ENCODE results near the gene CSTPP1.

The CSTPP1 gene

DNA sequence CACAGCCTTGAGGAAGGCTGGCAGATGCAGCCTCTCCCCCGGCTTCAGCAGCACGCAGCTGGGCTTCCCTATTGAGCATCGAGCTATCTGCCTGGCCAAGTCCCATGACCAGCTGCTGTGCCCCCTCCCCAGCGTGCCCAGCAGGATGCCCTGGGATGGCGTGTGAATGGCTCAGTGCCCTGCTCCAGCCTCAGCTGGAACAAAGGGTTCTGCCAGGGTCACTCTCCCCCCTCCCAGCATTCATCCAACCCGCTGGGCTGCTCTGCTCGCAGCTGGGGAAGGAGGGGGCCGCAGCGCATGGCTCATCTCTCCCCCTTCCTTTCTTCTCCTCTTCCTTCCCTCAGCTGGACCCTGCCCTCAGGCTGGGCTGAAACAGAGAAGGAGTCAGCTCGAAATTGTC, 32.7 kb upstream of the CSTPP1 start:
- Histone ChIP-seq H3K9me3 (ENCODE audit: insufficient read depth, low read depth, low read length) (peaks cover 3% of the 10 kb centered on the region), H2AK5ac (ENCODE audit: low read length) (no peak overlapping the region), H2AFZ (ENCODE audit: insufficient read depth, low read length, poor library complexity) (no peak overlapping the region), H3K79me2 (ENCODE audit: control insufficient read depth, insufficient read depth, low read length, poor library complexity) (no peaks in the 10 kb centered on the region), H3K4me2 (ENCODE audit: low read length) (no peak overlapping the region), H3K4me3 (ENCODE audit: low read depth, low read length) (no peak overlapping the region), H4K12ac (ENCODE audit: low read depth, low read length) (no peak overlapping the region), H3K27ac (ENCODE audit: low read depth, low read length) (no peak overlapping the region), H4K91ac (ENCODE audit: low read depth, low read length) (no peak overlapping the region), H3K23ac (ENCODE audit: low read length) (no peak overlapping the region), H3K9ac (ENCODE audit: low read length) (no peak overlapping the region), H3K4ac (ENCODE audit: low read depth, low read length) (no peak overlapping the region), H2BK5ac (ENCODE audit: low read depth, low read length, poor library complexity) (no peak overlapping the region), H2BK120ac (ENCODE audit: insufficient read depth, low read length, poor library complexity) (no peak overlapping the region), H4K8ac (ENCODE audit: low read depth, low read length) (no peak overlapping the region), H3K18ac (ENCODE audit: low read length) (no peak overlapping the region), H3K14ac (ENCODE audit: low read length) (no peak overlapping the region), H3K79me1 (ENCODE audit: low read length) (peaks cover 2% of the 10 kb centered on the region), H3K4me1 (ENCODE audit: control insufficient read depth in 1 of 2, insufficient read depth in 2 of 2, low read length in 2 of 2) (peaks cover 12 to 18% of the 10 kb centered on the region in 2 experiments), H3K36me3 (ENCODE audit: control insufficient read depth in 1 of 2, insufficient read depth in 2 of 2, low read length in 2 of 2) (peaks cover 0 to 3% of the 10 kb centered on the region in 2 experiments), H2BK12ac (ENCODE audit: low read length) (no peak overlapping the region), H3K27me3 (ENCODE audit: insufficient read depth, low read length) (no peaks in the 10 kb centered on the region)
- no peak for DNase-seq
- WGBS (ENCODE audit: extremely low coverage, insufficient coverage, insufficient read length): no CpG with 5 or more reads among the region's 10 CpGs

DNA sequence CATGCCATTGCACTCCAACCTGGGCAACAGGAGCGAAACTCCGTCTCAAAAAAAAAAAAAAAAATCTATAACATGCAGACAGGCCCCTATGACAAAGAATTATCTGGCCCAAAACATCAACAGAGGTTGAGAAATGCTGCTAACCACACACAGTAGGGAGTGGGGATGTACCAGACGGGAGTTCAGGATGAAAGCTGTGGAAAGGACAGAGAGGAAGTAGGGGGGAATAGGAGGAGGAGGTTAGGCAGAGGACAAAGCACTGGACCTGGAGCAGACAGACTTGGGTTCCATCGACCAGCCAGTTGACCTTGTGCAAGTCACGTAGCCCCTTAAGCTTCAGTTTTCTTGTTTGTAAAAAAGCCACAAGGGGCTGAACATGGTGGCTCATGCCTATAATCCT, 30.8 kb upstream of the CSTPP1 start:
- peaks cover 0 to 3% of the 10 kb centered on the region in 2 experiments for H3K4me1 ChIP-seq (ENCODE audit: control insufficient read depth in 1 of 2, insufficient read depth in 2 of 2, low read length in 2 of 2)
- H3K27me3 ChIP-seq (ENCODE audit: insufficient read depth, low read length): no peaks in the 10 kb centered on the region
- no CpG with 5 or more reads among the region's 5 CpGs for WGBS (ENCODE audit: extremely low coverage, insufficient coverage, insufficient read length)
- H3K4me2 ChIP-seq (ENCODE audit: low read length): no peak overlapping the region
- H3K23ac ChIP-seq (ENCODE audit: low read length): no peak overlapping the region
- H2AFZ ChIP-seq (ENCODE audit: insufficient read depth, low read length, poor library complexity): no peak overlapping the region
- H3K18ac ChIP-seq (ENCODE audit: low read length): no peak overlapping the region
- H3K9me3 ChIP-seq (ENCODE audit: insufficient read depth, low read depth, low read length): no peaks in the 10 kb centered on the region
- H3K9ac ChIP-seq (ENCODE audit: low read length): no peak overlapping the region
- no peak overlapping the region for H3K4ac ChIP-seq (ENCODE audit: low read depth, low read length)
- H3K27ac ChIP-seq (ENCODE audit: low read depth, low read length): no peak overlapping the region
- H3K79me2 ChIP-seq (ENCODE audit: control insufficient read depth, insufficient read depth, low read length, poor library complexity): no peaks in the 10 kb centered on the region
- no peak overlapping the region for H3K14ac ChIP-seq (ENCODE audit: low read length)
- no peak for DNase-seq
- H4K12ac ChIP-seq (ENCODE audit: low read depth, low read length): no peak overlapping the region
- no peak overlapping the region for H2BK5ac ChIP-seq (ENCODE audit: low read depth, low read length, poor library complexity)
- no peaks in the 10 kb centered on the region for H3K36me3 ChIP-seq (ENCODE audit: control insufficient read depth in 1 of 2, insufficient read depth in 2 of 2, low read length in 2 of 2)
- no peak overlapping the region for H2AK5ac ChIP-seq (ENCODE audit: low read length)
- H4K91ac ChIP-seq (ENCODE audit: low read depth, low read length): no peak overlapping the region
- H4K8ac ChIP-seq (ENCODE audit: low read depth, low read length): no peak overlapping the region
- no peak overlapping the region for H3K4me3 ChIP-seq (ENCODE audit: low read depth, low read length)
- H2BK120ac ChIP-seq (ENCODE audit: insufficient read depth, low read length, poor library complexity): no peak overlapping the region
- H2BK12ac ChIP-seq (ENCODE audit: low read length): no peak overlapping the region
- H3K79me1 ChIP-seq (ENCODE audit: low read length): no peaks in the 10 kb centered on the region

DNA sequence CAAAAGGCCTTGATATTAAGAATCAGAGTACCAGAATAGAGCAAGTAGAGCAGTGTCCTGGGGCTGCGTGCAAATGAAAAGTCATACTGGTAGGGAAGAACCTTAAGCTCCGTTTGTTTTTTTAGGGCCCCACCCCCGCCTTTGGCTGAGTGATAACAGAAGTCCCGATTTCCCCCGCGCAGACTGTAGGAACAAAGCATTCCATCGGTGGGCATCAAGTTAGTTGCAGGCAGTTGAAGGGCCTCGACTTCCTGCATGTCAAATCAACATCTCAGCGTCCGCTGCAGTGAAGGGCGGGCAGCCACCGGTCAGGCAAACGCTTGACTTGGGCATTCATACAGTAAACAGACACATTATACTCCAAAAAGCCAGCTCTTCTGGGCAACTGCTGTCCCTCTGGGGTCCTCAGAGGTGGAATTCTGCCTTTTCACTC, 29.9 kb upstream of the CSTPP1 start:
- Histone ChIP-seq H3K23ac (ENCODE audit: low read length) (no peak overlapping the region), H3K9ac (ENCODE audit: low read length) (no peak overlapping the region), H3K4ac (ENCODE audit: low read depth, low read length) (no peak overlapping the region), H3K79me1 (ENCODE audit: low read length) (no peaks in the 10 kb centered on the region), H3K36me3 (ENCODE audit: control insufficient read depth in 1 of 2, insufficient read depth in 2 of 2, low read length in 2 of 2) (no peaks in the 10 kb centered on the region), H3K79me2 (ENCODE audit: control insufficient read depth, insufficient read depth, low read length, poor library complexity) (no peaks in the 10 kb centered on the region), H3K27me3 (ENCODE audit: insufficient read depth, low read length) (no peaks in the 10 kb centered on the region), H3K4me1 (ENCODE audit: control insufficient read depth in 1 of 2, insufficient read depth in 2 of 2, low read length in 2 of 2) (peaks cover 0 to 3% of the 10 kb centered on the region in 2 experiments), H3K9me3 (ENCODE audit: insufficient read depth, low read depth, low read length) (no peaks in the 10 kb centered on the region), H2BK12ac (ENCODE audit: low read length) (no peak overlapping the region), H4K12ac (ENCODE audit: low read depth, low read length) (no peak overlapping the region), H2AFZ (ENCODE audit: insufficient read depth, low read length, poor library complexity) (no peak overlapping the region), H4K8ac (ENCODE audit: low read depth, low read length) (no peak overlapping the region), H2BK5ac (ENCODE audit: low read depth, low read length, poor library complexity) (no peak overlapping the region), H3K18ac (ENCODE audit: low read length) (no peak overlapping the region), H3K27ac (ENCODE audit: low read depth, low read length) (no peak overlapping the region), H3K14ac (ENCODE audit: low read length) (no peak overlapping the region), H2BK120ac (ENCODE audit: insufficient read depth, low read length, poor library complexity) (no peak overlapping the region), H3K4me3 (ENCODE audit: low read depth, low read length) (no peak overlapping the region), H4K91ac (ENCODE audit: low read depth, low read length) (no peak overlapping the region), H3K4me2 (ENCODE audit: low read length) (no peak overlapping the region), H2AK5ac (ENCODE audit: low read length) (no peak overlapping the region)
- WGBS (ENCODE audit: extremely low coverage, insufficient coverage, insufficient read length): no CpG with 5 or more reads among the region's 13 CpGs
- DNase-seq: no peak

DNA sequence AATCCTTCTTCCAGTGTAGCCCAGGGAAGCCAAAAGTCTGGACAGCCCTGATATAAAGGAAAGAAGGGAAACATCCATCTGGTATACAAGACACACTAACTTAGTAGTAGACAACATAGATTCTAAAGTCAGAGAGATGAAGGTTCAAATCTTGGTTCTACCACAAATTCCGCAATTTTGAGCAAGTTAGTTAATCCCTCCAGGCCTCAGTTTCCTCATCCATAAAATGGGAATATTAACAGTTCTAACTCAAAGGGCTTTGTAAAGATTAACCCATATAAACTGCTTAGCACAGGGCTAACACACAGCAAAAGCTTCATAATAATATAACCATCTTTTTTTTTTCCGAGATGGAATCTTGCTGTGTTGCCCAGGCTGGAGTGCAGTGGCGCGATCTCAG, 29.0 kb upstream of the CSTPP1 start:
- H3K18ac ChIP-seq (ENCODE audit: low read length): no peak overlapping the region
- no peak overlapping the region for H3K27ac ChIP-seq (ENCODE audit: low read depth, low read length)
- no peak overlapping the region for H3K4me3 ChIP-seq (ENCODE audit: low read depth, low read length)
- no peak overlapping the region for H3K23ac ChIP-seq (ENCODE audit: low read length)
- no peak overlapping the region for H3K4me2 ChIP-seq (ENCODE audit: low read length)
- no peak overlapping the region for H2AFZ ChIP-seq (ENCODE audit: insufficient read depth, low read length, poor library complexity)
- H3K9ac ChIP-seq (ENCODE audit: low read length): no peak overlapping the region
- no peak overlapping the region for H4K91ac ChIP-seq (ENCODE audit: low read depth, low read length)
- peaks cover 4 to 6% of the 10 kb centered on the region in 2 experiments for H3K4me1 ChIP-seq (ENCODE audit: control insufficient read depth in 1 of 2, insufficient read depth in 2 of 2, low read length in 2 of 2)
- H4K8ac ChIP-seq (ENCODE audit: low read depth, low read length): no peak overlapping the region
- no CpG with 5 or more reads among the region's 4 CpGs for WGBS (ENCODE audit: extremely low coverage, insufficient coverage, insufficient read length)
- H3K9me3 ChIP-seq (ENCODE audit: insufficient read depth, low read depth, low read length): no peaks in the 10 kb centered on the region
- H3K4ac ChIP-seq (ENCODE audit: low read depth, low read length): no peak overlapping the region
- no peaks in the 10 kb centered on the region for H3K79me1 ChIP-seq (ENCODE audit: low read length)
- H2AK5ac ChIP-seq (ENCODE audit: low read length): no peak overlapping the region
- no peak overlapping the region for H2BK120ac ChIP-seq (ENCODE audit: insufficient read depth, low read length, poor library complexity)
- no peak overlapping the region for H2BK12ac ChIP-seq (ENCODE audit: low read length)
- H3K14ac ChIP-seq (ENCODE audit: low read length): no peak overlapping the region
- H4K12ac ChIP-seq (ENCODE audit: low read depth, low read length): no peak overlapping the region
- DNase-seq: no peak
- H3K36me3 ChIP-seq (ENCODE audit: control insufficient read depth in 1 of 2, insufficient read depth in 2 of 2, low read length in 2 of 2): no peaks in the 10 kb centered on the region
- no peaks in the 10 kb centered on the region for H3K27me3 ChIP-seq (ENCODE audit: insufficient read depth, low read length)
- no peak overlapping the region for H2BK5ac ChIP-seq (ENCODE audit: low read depth, low read length, poor library complexity)
- no peaks in the 10 kb centered on the region for H3K79me2 ChIP-seq (ENCODE audit: control insufficient read depth, insufficient read depth, low read length, poor library complexity)
